Breast epithelium (tissue), 3 donors: Measurements from ENCODE around the gene WDR7.

Experiments used
- POLR2A ChIP-seq: fragments of 450-650 bp; IDR thresholded peaks from one replicate; pipeline ENCODE4 v1.6.1; 2016; ENCODE audit warnings: antibody characterized with exemption, mild to moderate bottlenecking, moderate library complexity
- TF ChIP-seq, protein P1 (sequence below), 3 donors: fragments of 450-650 bp; IDR thresholded peaks; one replicate each; pipeline ENCODE4 v1.5.1; 2016 to 2017; ENCODE audit warnings: antibody characterized with exemption in 3 of 3, mild to moderate bottlenecking in 3 of 3, moderate library complexity in 3 of 3

- TF ChIP-seq, protein P1, sequence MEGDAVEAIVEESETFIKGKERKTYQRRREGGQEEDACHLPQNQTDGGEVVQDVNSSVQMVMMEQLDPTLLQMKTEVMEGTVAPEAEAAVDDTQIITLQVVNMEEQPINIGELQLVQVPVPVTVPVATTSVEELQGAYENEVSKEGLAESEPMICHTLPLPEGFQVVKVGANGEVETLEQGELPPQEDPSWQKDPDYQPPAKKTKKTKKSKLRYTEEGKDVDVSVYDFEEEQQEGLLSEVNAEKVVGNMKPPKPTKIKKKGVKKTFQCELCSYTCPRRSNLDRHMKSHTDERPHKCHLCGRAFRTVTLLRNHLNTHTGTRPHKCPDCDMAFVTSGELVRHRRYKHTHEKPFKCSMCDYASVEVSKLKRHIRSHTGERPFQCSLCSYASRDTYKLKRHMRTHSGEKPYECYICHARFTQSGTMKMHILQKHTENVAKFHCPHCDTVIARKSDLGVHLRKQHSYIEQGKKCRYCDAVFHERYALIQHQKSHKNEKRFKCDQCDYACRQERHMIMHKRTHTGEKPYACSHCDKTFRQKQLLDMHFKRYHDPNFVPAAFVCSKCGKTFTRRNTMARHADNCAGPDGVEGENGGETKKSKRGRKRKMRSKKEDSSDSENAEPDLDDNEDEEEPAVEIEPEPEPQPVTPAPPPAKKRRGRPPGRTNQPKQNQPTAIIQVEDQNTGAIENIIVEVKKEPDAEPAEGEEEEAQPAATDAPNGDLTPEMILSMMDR (IDR thresholded peaks at IDR 0.05): no peak
- no peak for TF ChIP-seq POLR2A
These were observed 221.0 kb downstream of the WDR7 start for GRCh38 chr18:56872140-56872539.
